Neural progenitor cell (in vitro differentiated cells): Measurements from ENCODE around the gene OGDH. TPM values are rescaled to one million over a fixed set of nuclear protein-coding genes. Genes with fewer than 3 reads are reported as not detected.

Experiments used
- DNase-seq: peaks from one replicate; pipeline ENCODE4 v3.0.0-alpha.2; 2016; ENCODE audit warnings: low spot score
- H2AFZ ChIP-seq: fragments of 200-600 bp; sonication (generic); replicated peaks from 2 replicates; pipeline ENCODE4 v1.6.1; 2016; ENCODE audit warnings: antibody characterized with exemption
- H3F3A ChIP-seq: fragments of 200-600 bp; sonication (generic); 2 replicates; pipeline ENCODE4 v1.6.1; 2016; ENCODE audit warnings: antibody characterized with exemption, low read depth
- H3K27ac ChIP-seq: fragments of 200-600 bp; sonication (generic); 2 replicates; pipeline ENCODE4 v1.5.1; 2016; ENCODE audit warnings: mild to moderate bottlenecking
- H3K27me3 ChIP-seq: fragments of 200-600 bp; sonication (generic); 2 replicates; pipeline ENCODE4 v1.6.1; 2016; ENCODE audit warnings: mild to moderate bottlenecking, moderate library complexity
- H3K36me3 ChIP-seq: fragments of 200-600 bp; sonication (generic); 2 replicates; pipeline ENCODE4 v1.5.1; 2016
- H3K4me1 ChIP-seq: fragments of 200-600 bp; sonication (generic); 2 replicates; pipeline ENCODE4 v1.6.1; 2016; ENCODE audit warnings: mixed run types
- H3K4me2 ChIP-seq: fragments of 200-600 bp; sonication (generic); 2 replicates; pipeline ENCODE4 v1.6.1; 2016
- H3K4me3 ChIP-seq: fragments of 200-600 bp; sonication (generic); 2 replicates; pipeline ENCODE4 v1.5.1; 2016
- H3K79me2 ChIP-seq: fragments of 200-600 bp; sonication (generic); 2 replicates; pipeline ENCODE4 v1.6.1; 2016; ENCODE audit warnings: low read depth
- H3K9ac ChIP-seq: fragments of 200-600 bp; sonication (generic); 2 replicates; pipeline ENCODE4 v1.6.1; 2016
- H3K9me3 ChIP-seq: fragments of 200-600 bp; sonication (generic); 2 replicates; pipeline ENCODE4 v1.5.1; 2016; ENCODE audit warnings: low read depth
- H4K20me1 ChIP-seq: fragments of 200-600 bp; sonication (generic); 2 replicates; pipeline ENCODE4 v1.6.1; 2016; ENCODE audit warnings: low read depth
- H3K27ac Mint-ChIP-seq: 3 replicates; pipeline ENCODE4 v1.8.0; 2021; ENCODE audit warnings: mixed read lengths
- H3K27me3 Mint-ChIP-seq: 2 replicates; pipeline ENCODE4 v1.8.0; 2022; ENCODE audit warnings: low read depth, mild to moderate bottlenecking, inconsistent platforms, moderate library complexity, mixed read lengths; ENCODE audit not compliant: insufficient read depth
- H3K36me3 Mint-ChIP-seq: 3 replicates; pipeline ENCODE4 v1.8.0; 2021; ENCODE audit warnings: mixed read lengths
- H3K4me1 Mint-ChIP-seq: 3 replicates; pipeline ENCODE4 v1.8.0; 2021; ENCODE audit warnings: mixed read lengths
- H3K4me3 Mint-ChIP-seq: 3 replicates; pipeline ENCODE4 v1.8.0; 2021; ENCODE audit warnings: mild to moderate bottlenecking, moderate library complexity, mixed read lengths
- H3K9me3 Mint-ChIP-seq: 3 replicates; pipeline ENCODE4 v1.8.0; 2020; ENCODE audit warnings: mixed read lengths
- CTCF ChIP-seq: fragments of 200-600 bp; sonication (generic); IDR thresholded peaks from 2 replicates; pipeline ENCODE4 v1.5.1; 2017; ENCODE audit warnings: antibody characterized with exemption, mild to moderate bottlenecking
- EZH2 ChIP-seq: fragments of 200-600 bp; sonication (generic); IDR thresholded peaks from 2 replicates; pipeline ENCODE4 v1.6.1; 2017; ENCODE audit warnings: antibody characterized with exemption, mild to moderate bottlenecking, moderate library complexity
- EZH2phosphoT487 ChIP-seq: fragments of 200-600 bp; sonication (generic); IDR thresholded peaks from 2 replicates; pipeline ENCODE4 v1.6.1; 2017; ENCODE audit warnings: antibody characterized with exemption
- total RNA-seq: library from RNA; depleted of rRNA; stranded (reverse); fragments of >200 nt; gene quantifications from 2 replicates; pipeline ENCODE4 v1.2.3, GENCODE V29; 2015; ENCODE audit warnings: low replicate concordance

The OGDH gene
- total RNA-seq, 1 donor from 2014 or later: 25.2 TPM

- peaks cover 7% of the 10 kb centered on the region for H3K9me3 ChIP-seq
- no peak overlapping the region for H3K4me3 ChIP-seq
- no peak overlapping the region for H2AFZ ChIP-seq
- H3K27me3 ChIP-seq: no peaks in the 10 kb centered on the region
- no peaks in the 10 kb centered on the region for H3K4me1 ChIP-seq
- no peak overlapping the region for H3K27ac ChIP-seq
- Mint-ChIP-seq H3K27ac (no peak overlapping the region), H3K4me1 (no peaks in the 10 kb centered on the region), H3K27me3 (peaks cover 2% of the 10 kb centered on the region), H3K36me3 (peaks cover 30% of the 10 kb centered on the region), H3K4me3 (no peak overlapping the region), H3K9me3 (peaks cover 5% of the 10 kb centered on the region)
- no peak overlapping the region for H3K4me2 ChIP-seq
- TF ChIP-seq EZH2 (no peak), CTCF (no peak), EZH2phosphoT487 (no peak)
- DNase-seq: no peak
- no peaks in the 10 kb centered on the region for H3F3A ChIP-seq
- no peaks in the 10 kb centered on the region for H3K36me3 ChIP-seq
- no peaks in the 10 kb centered on the region for H4K20me1 ChIP-seq
- no peaks in the 10 kb centered on the region for H3K79me2 ChIP-seq
- H3K9ac ChIP-seq: no peak overlapping the region
These were observed 59.2 kb downstream of the OGDH start for GRCh38 chr7:44665531-44666213.

GRCh38 chr7:44666566-44666965 lies 60.1 kb downstream of the OGDH start:
- Mint-ChIP-seq H3K4me1 (no peaks in the 10 kb centered on the region), H3K4me3 (no peak overlapping the region), H3K9me3 (no peaks in the 10 kb centered on the region), H3K27ac (no peak overlapping the region), H3K36me3 (peaks cover 27% of the 10 kb centered on the region), H3K27me3 (peaks cover 2% of the 10 kb centered on the region)
- H3F3A ChIP-seq: no peaks in the 10 kb centered on the region
- no peaks in the 10 kb centered on the region for H3K36me3 ChIP-seq
- no peak for TF ChIP-seq EZH2
- no peak for DNase-seq
- no peaks in the 10 kb centered on the region for H3K79me2 ChIP-seq
- H3K27ac ChIP-seq: no peak overlapping the region
- no peaks in the 10 kb centered on the region for H4K20me1 ChIP-seq
- H3K27me3 ChIP-seq: no peaks in the 10 kb centered on the region
- H3K4me2 ChIP-seq: no peak overlapping the region
- H2AFZ ChIP-seq: no peak overlapping the region
- no peak overlapping the region for H3K9ac ChIP-seq
- no peaks in the 10 kb centered on the region for H3K9me3 ChIP-seq
- no peak overlapping the region for H3K4me3 ChIP-seq
- no peaks in the 10 kb centered on the region for H3K4me1 ChIP-seq

- no peak for DNase-seq
- no peak for TF ChIP-seq CTCF
- no peak for TF ChIP-seq EZH2
- H3F3A ChIP-seq: no peaks in the 10 kb centered on the region
- no peak overlapping the region for H3K27ac ChIP-seq
- H3K4me1 ChIP-seq: no peaks in the 10 kb centered on the region
- Mint-ChIP-seq H3K36me3 (peaks cover 27% of the 10 kb centered on the region), H3K27me3 (peaks cover 2% of the 10 kb centered on the region), H3K9me3 (no peaks in the 10 kb centered on the region), H3K4me3 (no peak overlapping the region), H3K4me1 (no peaks in the 10 kb centered on the region), H3K27ac (no peak overlapping the region)
- no peak overlapping the region for H3K9ac ChIP-seq
- H3K27me3 ChIP-seq: no peaks in the 10 kb centered on the region
- no peak overlapping the region for H3K4me3 ChIP-seq
- no peaks in the 10 kb centered on the region for H3K9me3 ChIP-seq
- no peaks in the 10 kb centered on the region for H4K20me1 ChIP-seq
- no peaks in the 10 kb centered on the region for H3K79me2 ChIP-seq
- no peaks in the 10 kb centered on the region for H3K36me3 ChIP-seq
- no peak overlapping the region for H3K4me2 ChIP-seq
- no peak overlapping the region for H2AFZ ChIP-seq
These were observed 60.8 kb downstream of the OGDH start for GRCh38 chr7:44667190-44667589.

GRCh38 chr7:44671069-44671468 lies 64.6 kb downstream of the OGDH start:
- TF ChIP-seq EZH2 (no peak), EZH2phosphoT487 (no peak), CTCF (no peak)
- Histone ChIP-seq H3K4me3 (no peak overlapping the region), H4K20me1 (no peaks in the 10 kb centered on the region), H3K4me1 (no peaks in the 10 kb centered on the region), H3K27ac (no peak overlapping the region), H2AFZ (no peak overlapping the region), H3K27me3 (no peaks in the 10 kb centered on the region), H3K79me2 (no peaks in the 10 kb centered on the region), H3K4me2 (no peak overlapping the region), H3K9me3 (no peaks in the 10 kb centered on the region), H3K36me3 (no peaks in the 10 kb centered on the region), H3K9ac (no peak overlapping the region), H3F3A (no peaks in the 10 kb centered on the region)
- no peaks in the 10 kb centered on the region for H3K4me1 Mint-ChIP-seq
- no peak for DNase-seq
- peaks cover 5% of the 10 kb centered on the region for H3K27me3 Mint-ChIP-seq
- no peak overlapping the region for H3K27ac Mint-ChIP-seq
- H3K36me3 Mint-ChIP-seq: peaks cover 20% of the 10 kb centered on the region
- H3K4me3 Mint-ChIP-seq: no peak overlapping the region
- H3K9me3 Mint-ChIP-seq: no peaks in the 10 kb centered on the region
